ENCODE data around the gene SOX4.

- TF ChIP-seq CTCF (IDR thresholded peaks at IDR 0.05): no peak
- no peak for TF ChIP-seq POLR2A (IDR thresholded peaks at IDR 0.05)
Observed at GRCh38 chr6:21586300-21586699, 7.3 kb upstream of the SOX4 start.

Data from lower leg skin (tissue), 3 donors.